PFSK-1 (cell line): Measurements from ENCODE around the gene TMEM209.

Experiments used
- FOXP2 ChIP-seq: optimal IDR thresholded peaks from 2 replicates; pipeline ENCODE3; 2011; ENCODE audit warnings: borderline replicate concordance, control low read depth, inconsistent platforms; ENCODE audit not compliant: insufficient read depth; ENCODE audit errors: extremely low read length, extremely low read depth
- POLR2AphosphoS5 ChIP-seq: IDR thresholded peaks from 2 replicates; pipeline ENCODE4 v1.6.1; 2012; ENCODE audit warnings: low read depth, mild to moderate bottlenecking, control low read depth, low read length, moderate library complexity
- SIN3A ChIP-seq: IDR thresholded peaks from 2 replicates; pipeline ENCODE4 v1.6.1; 2012; ENCODE audit warnings: mild to moderate bottlenecking, low read length, moderate library complexity, borderline replicate concordance; ENCODE audit not compliant: insufficient read depth
- TAF1 ChIP-seq: IDR thresholded peaks from 2 replicates; pipeline ENCODE4 v1.6.1; 2012; ENCODE audit warnings: low read length, control low read depth, borderline replicate concordance; ENCODE audit not compliant: insufficient read depth
- TF ChIP-seq, protein P1 (sequence below), 2 experiments: IDR thresholded peaks; 2 replicates each; pipeline versions ENCODE4 v1.6.1 to v1.8.0; 2011 to 2012; ENCODE audit warnings: low read depth in 2 of 2, low read length in 2 of 2, control low read depth in 1 of 2, inconsistent platforms in 1 of 2, mild to moderate bottlenecking in 1 of 2, moderate library complexity in 1 of 2; ENCODE audit not compliant: insufficient read depth in 1 of 2

Gene TMEM209

DNA sequence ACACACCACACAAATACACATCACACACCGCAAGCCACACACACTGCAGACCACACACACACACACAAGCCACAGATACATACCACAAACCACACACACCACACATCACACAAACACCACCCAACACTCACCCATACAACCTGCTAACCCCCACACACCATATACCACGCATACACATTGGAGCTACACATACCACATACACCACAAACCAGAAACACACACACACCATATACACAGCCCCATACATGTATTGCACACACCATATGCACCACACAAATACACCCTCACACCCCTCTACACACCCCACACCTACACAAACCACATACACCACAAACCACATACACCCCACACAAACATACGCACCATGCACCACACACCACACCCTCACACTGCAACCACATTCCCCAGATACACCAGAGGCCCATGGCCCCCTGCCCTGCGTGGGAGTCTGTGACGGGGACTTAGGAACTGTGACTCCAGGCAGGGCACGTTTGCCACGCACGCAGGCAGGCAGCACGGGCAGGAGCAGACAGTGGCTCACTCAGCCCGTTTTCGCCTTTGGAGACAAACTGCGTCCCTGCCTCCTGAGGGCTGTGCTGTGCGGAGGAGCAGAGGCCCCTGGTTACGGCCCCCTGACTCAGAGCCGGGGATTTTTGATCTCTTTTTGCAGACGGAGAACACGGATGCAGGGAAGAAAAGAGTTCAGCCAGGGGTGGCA is 52.6 kb downstream of the TMEM209 start:
- TF ChIP-seq FOXP2: no peak
- TF ChIP-seq, protein P1, sequence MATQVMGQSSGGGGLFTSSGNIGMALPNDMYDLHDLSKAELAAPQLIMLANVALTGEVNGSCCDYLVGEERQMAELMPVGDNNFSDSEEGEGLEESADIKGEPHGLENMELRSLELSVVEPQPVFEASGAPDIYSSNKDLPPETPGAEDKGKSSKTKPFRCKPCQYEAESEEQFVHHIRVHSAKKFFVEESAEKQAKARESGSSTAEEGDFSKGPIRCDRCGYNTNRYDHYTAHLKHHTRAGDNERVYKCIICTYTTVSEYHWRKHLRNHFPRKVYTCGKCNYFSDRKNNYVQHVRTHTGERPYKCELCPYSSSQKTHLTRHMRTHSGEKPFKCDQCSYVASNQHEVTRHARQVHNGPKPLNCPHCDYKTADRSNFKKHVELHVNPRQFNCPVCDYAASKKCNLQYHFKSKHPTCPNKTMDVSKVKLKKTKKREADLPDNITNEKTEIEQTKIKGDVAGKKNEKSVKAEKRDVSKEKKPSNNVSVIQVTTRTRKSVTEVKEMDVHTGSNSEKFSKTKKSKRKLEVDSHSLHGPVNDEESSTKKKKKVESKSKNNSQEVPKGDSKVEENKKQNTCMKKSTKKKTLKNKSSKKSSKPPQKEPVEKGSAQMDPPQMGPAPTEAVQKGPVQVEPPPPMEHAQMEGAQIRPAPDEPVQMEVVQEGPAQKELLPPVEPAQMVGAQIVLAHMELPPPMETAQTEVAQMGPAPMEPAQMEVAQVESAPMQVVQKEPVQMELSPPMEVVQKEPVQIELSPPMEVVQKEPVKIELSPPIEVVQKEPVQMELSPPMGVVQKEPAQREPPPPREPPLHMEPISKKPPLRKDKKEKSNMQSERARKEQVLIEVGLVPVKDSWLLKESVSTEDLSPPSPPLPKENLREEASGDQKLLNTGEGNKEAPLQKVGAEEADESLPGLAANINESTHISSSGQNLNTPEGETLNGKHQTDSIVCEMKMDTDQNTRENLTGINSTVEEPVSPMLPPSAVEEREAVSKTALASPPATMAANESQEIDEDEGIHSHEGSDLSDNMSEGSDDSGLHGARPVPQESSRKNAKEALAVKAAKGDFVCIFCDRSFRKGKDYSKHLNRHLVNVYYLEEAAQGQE (IDR thresholded peaks at IDR 0.05; ENCODE audit: insufficient read depth in 1 of 2, low read depth in 2 of 2, low read length in 2 of 2): no peak
- no peak for TF ChIP-seq TAF1
- no peak for TF ChIP-seq POLR2AphosphoS5
- no peak for TF ChIP-seq SIN3A

GRCh38 chr7:130151591-130152492 is 53.4 kb downstream of the TMEM209 start:
- TF ChIP-seq POLR2AphosphoS5 (no peak), TAF1 (no peak), FOXP2 (no peak), SIN3A (no peak)
- TF ChIP-seq, protein P1 (IDR thresholded peaks at IDR 0.05; ENCODE audit: insufficient read depth in 1 of 2, low read depth in 2 of 2, low read length in 2 of 2): no peak

DNA sequence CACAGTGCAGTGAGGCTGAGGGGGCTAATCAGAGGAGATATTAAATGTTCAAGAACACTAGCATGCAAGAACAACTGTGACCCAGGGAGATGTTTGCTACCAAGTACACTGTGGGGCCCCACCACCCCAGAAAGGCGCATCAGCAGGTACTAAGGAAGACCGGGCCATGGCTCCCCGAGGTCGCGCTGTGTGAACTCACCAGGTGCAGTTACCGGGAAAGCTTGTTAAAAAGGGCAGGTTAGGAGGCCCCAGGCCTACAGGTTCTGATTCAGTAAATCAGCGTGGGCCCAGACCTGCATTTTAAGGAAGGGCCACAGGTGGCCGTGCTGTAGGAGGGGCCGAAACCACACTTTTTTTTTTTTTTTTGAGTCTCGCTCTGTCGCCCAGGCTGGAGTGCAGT is 54.6 kb downstream of the TMEM209 start:
- TF ChIP-seq, protein P1 (IDR thresholded peaks at IDR 0.05; ENCODE audit: insufficient read depth in 1 of 2, low read depth in 2 of 2, low read length in 2 of 2): no peak
- TF ChIP-seq FOXP2: no peak

DNA sequence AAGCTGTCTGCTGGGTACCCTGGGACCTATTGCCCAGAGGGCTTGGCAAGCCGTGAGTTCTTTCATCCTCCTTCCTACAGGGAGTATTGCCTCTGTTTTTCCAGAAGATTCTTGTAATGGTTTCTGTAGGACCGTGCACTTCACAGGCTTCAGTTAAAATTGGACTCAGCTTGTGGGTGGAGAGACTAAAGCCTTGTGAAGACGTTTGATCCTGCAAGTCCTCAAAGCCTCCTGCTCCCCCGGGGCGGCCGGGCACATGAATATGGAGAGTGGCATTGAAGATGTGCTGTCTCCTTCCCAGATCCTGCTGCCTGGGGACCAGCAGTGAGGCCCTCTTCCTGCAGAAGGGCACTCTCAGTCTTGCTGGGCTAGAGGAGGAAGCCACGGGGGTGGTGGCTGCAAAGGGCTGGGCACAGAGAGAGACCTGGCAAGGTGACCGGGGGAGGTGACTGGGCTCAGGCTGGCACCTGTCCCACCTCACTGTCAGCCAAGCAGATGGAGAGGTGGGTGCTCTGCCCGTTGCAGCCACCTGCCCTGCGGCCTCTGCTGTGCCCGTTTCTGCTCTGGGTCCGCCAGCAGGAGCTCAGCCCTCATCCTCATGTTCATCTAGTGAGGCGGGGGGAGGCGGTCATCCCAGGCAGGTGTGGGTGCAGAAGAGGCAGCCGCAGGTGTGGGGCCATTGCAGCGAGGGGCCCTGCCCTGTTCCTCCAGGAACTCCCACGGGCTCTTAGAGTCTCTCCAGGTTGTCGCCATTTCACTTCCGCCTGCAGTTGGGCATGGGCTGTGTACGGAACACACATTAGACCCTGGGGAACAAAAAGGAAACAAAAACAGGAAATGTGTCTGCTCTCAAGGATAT is 55.7 kb downstream of the TMEM209 start:
- TF ChIP-seq FOXP2 (no peak), POLR2AphosphoS5 (no peak), SIN3A (no peak), TAF1 (no peak)
- TF ChIP-seq, protein P1 (IDR thresholded peaks at IDR 0.05; ENCODE audit: insufficient read depth in 1 of 2, low read depth in 2 of 2, low read length in 2 of 2): no peak
